Endodermal cell (in vitro differentiated cells): ENCODE data around the gene TBC1D22B. TPM values are rescaled to one million over a fixed set of nuclear protein-coding genes. Genes with fewer than 3 reads are reported as not detected.

Experiments
- DNase-seq: peaks from one replicate; pipeline ENCODE4 v3.0.0-alpha.2; 2017
- H3K27ac ChIP-seq: 2 replicates; pipeline ENCODE4 v1.5.1; 2013; ENCODE audit warnings: mild to moderate bottlenecking, low read depth, low read length, moderate library complexity
- H3K27me3 ChIP-seq: 2 replicates; pipeline ENCODE4 v1.6.1; 2013; ENCODE audit warnings: mild to moderate bottlenecking, low read length, moderate library complexity; ENCODE audit not compliant: insufficient read depth, control insufficient read depth, poor library complexity, severe bottlenecking
- H3K36me3 ChIP-seq: 2 replicates; pipeline ENCODE4 v1.7.0; 2013; ENCODE audit warnings: mild to moderate bottlenecking, low read length, moderate library complexity; ENCODE audit not compliant: control insufficient read depth, insufficient read depth
- H3K4me1 ChIP-seq: one replicate; pipeline ENCODE4 v1.7.0; 2013; ENCODE audit warnings: low read length; ENCODE audit not compliant: control insufficient read depth, insufficient read depth
- H3K4me3 ChIP-seq: 2 replicates; pipeline ENCODE4 v1.5.1; 2013; ENCODE audit warnings: mild to moderate bottlenecking, low read length, moderate library complexity
- H3K9ac ChIP-seq: 2 replicates; pipeline ENCODE4 v1.6.1; 2013; ENCODE audit warnings: mild to moderate bottlenecking, low read length, moderate library complexity; ENCODE audit not compliant: poor library complexity, severe bottlenecking; ENCODE audit errors: extremely low read depth
- H3K9me3 ChIP-seq: 2 replicates; pipeline ENCODE4 v1.6.1; 2013; ENCODE audit warnings: mild to moderate bottlenecking, low read length, moderate library complexity; ENCODE audit not compliant: control insufficient read depth
- H3K27ac Mint-ChIP-seq: 2 replicates; pipeline ENCODE4 v1.8.0; 2020; ENCODE audit warnings: mixed read lengths
- H3K27me3 Mint-ChIP-seq: 2 replicates; pipeline ENCODE4 v1.8.0; 2021; ENCODE audit warnings: mild to moderate bottlenecking, mixed read lengths; ENCODE audit not compliant: insufficient read depth
- H3K36me3 Mint-ChIP-seq: 2 replicates; pipeline ENCODE4 v1.8.0; 2020; ENCODE audit warnings: low read depth, mixed read lengths
- H3K4me1 Mint-ChIP-seq: 2 replicates; pipeline ENCODE4 v1.8.0; 2020; ENCODE audit warnings: mixed read lengths
- H3K4me3 Mint-ChIP-seq: 2 replicates; pipeline ENCODE4 v1.8.0; 2020; ENCODE audit warnings: mild to moderate bottlenecking, moderate library complexity, mixed read lengths
- H3K9me3 Mint-ChIP-seq: 2 replicates; pipeline ENCODE4 v1.8.0; 2020; ENCODE audit warnings: mild to moderate bottlenecking, mixed read lengths
- WGBS, 2 experiments: methylation state at CpG; one replicate each; pipeline versions ENCODE4 v1.1.5 to v1.1.7; 2013; ENCODE audit warnings: missing lambda C conversion rate in 2 of 2, mixed read lengths in 1 of 2; ENCODE audit not compliant: insufficient coverage in 1 of 2, insufficient read length in 1 of 2; 5-methylcytosine and 5-hydroxymethylcytosine counted together
- total RNA-seq, 2 donors: library from RNA; stranded (reverse); fragmentation: NEBNext Ultra II Directional in 1 of 2; extraction: Animal tissue kit (Norgen Biotek cat#: 25700) in 1 of 2; gene quantifications; 2 replicates in 1 of 2; 3 replicates in 1 of 2; pipeline ENCODE4 v1.2.1, GENCODE V29; 2021
- TF ChIP-seq, protein P1 (sequence below): fragments of 200-600 bp; sonication (generic); conservative IDR thresholded peaks from 2 replicates; pipeline ENCODE4 v1.5.0; 2021; ENCODE audit warnings: antibody characterized with exemption, mild to moderate bottlenecking

Gene TBC1D22B
- total RNA-seq, 2 donors from 2014 or later: 13.8 to 20.1 TPM

GRCh38 chr6:37311741-37312473, 54.3 kb downstream of the TBC1D22B start:
- H3K9me3 ChIP-seq: no peaks in the 10 kb centered on the region
- no peak overlapping the region for H3K9ac ChIP-seq
- TF ChIP-seq, protein P1, sequence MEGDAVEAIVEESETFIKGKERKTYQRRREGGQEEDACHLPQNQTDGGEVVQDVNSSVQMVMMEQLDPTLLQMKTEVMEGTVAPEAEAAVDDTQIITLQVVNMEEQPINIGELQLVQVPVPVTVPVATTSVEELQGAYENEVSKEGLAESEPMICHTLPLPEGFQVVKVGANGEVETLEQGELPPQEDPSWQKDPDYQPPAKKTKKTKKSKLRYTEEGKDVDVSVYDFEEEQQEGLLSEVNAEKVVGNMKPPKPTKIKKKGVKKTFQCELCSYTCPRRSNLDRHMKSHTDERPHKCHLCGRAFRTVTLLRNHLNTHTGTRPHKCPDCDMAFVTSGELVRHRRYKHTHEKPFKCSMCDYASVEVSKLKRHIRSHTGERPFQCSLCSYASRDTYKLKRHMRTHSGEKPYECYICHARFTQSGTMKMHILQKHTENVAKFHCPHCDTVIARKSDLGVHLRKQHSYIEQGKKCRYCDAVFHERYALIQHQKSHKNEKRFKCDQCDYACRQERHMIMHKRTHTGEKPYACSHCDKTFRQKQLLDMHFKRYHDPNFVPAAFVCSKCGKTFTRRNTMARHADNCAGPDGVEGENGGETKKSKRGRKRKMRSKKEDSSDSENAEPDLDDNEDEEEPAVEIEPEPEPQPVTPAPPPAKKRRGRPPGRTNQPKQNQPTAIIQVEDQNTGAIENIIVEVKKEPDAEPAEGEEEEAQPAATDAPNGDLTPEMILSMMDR: no peak
- WGBS, 2 experiments: 22 to 73% methylated on average over 2 of the region's 2 CpGs
- H3K4me1 Mint-ChIP-seq: peaks cover 28% of the 10 kb centered on the region
- H3K9me3 Mint-ChIP-seq: no peaks in the 10 kb centered on the region
- DNase-seq: no peak
- H3K36me3 ChIP-seq: peaks cover 35% of the 10 kb centered on the region
- peaks cover 11% of the 10 kb centered on the region for H3K4me1 ChIP-seq
- H3K27ac Mint-ChIP-seq: peak overlapping the region; percentile 39
- H3K27me3 ChIP-seq: no peaks in the 10 kb centered on the region
- H3K4me3 Mint-ChIP-seq: no peak overlapping the region
- peaks cover 29% of the 10 kb centered on the region for H3K36me3 Mint-ChIP-seq
- H3K27me3 Mint-ChIP-seq: no peaks in the 10 kb centered on the region
- H3K4me3 ChIP-seq: peak overlapping the region; percentile 1
- no peak overlapping the region for H3K27ac ChIP-seq

GRCh38 chr6:37313723-37314486, 56.3 kb downstream of the TBC1D22B start:
- no peaks in the 10 kb centered on the region for H3K27me3 ChIP-seq
- peaks cover 11% of the 10 kb centered on the region for H3K4me1 ChIP-seq
- TF ChIP-seq, protein P1: no peak
- 93 to 94% methylated on average over 12 to 13 of the region's 13 CpGs for WGBS, 2 experiments
- H3K4me1 Mint-ChIP-seq: peaks cover 22% of the 10 kb centered on the region
- DNase-seq: no peak
- peaks cover 29% of the 10 kb centered on the region for H3K36me3 Mint-ChIP-seq
- no peaks in the 10 kb centered on the region for H3K9me3 Mint-ChIP-seq
- no peak overlapping the region for H3K27ac Mint-ChIP-seq
- H3K27ac ChIP-seq: no peak overlapping the region
- no peaks in the 10 kb centered on the region for H3K27me3 Mint-ChIP-seq
- H3K9ac ChIP-seq: no peak overlapping the region
- H3K4me3 Mint-ChIP-seq: no peak overlapping the region
- no peaks in the 10 kb centered on the region for H3K9me3 ChIP-seq
- no peak overlapping the region for H3K4me3 ChIP-seq
- peaks cover 52% of the 10 kb centered on the region for H3K36me3 ChIP-seq

DNA sequence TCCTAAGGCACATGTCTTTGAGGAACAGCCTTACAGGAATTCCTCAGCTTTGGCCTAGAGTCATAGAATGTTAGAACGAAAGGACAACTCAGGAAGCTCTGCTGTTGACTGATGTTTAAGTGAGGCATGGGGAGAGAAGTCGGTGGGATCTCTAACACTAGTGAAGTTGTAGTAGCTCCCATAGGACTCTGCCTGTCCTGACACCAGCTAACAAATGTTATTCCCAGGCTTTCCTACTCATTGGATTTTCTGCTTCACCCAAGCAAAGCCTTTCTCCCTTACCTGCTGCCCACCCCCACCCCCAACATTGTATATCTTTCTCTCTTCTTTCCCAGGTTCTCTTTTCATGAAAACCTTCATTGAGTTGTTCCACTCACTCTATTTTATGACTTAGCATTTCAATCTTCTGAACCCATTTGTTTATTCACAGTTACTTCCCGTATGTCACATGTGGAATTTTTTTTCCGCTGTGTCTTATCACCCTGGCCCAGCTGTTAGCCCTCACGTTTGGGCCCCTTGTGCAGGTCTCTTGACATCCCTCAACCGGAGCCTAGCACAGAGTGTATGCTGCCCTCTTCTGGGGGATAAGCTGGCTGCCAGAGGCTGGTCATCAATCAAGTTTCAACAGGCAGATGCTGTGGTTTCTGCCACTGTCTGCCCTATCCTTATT, 57.0 kb downstream of the TBC1D22B start:
- peaks cover 25% of the 10 kb centered on the region for H3K36me3 Mint-ChIP-seq
- H3K4me3 Mint-ChIP-seq: no peak overlapping the region
- Histone ChIP-seq H3K27ac (no peak overlapping the region), H3K4me1 (peaks cover 11% of the 10 kb centered on the region), H3K27me3 (no peaks in the 10 kb centered on the region), H3K36me3 (peaks cover 52% of the 10 kb centered on the region), H3K9ac (no peak overlapping the region), H3K9me3 (no peaks in the 10 kb centered on the region), H3K4me3 (no peak overlapping the region)
- TF ChIP-seq, protein P1: peak; percentile 88
- peak; percentile 86 for DNase-seq
- no peaks in the 10 kb centered on the region for H3K9me3 Mint-ChIP-seq
- H3K27me3 Mint-ChIP-seq: no peaks in the 10 kb centered on the region
- 71 to 97% methylated on average over 3 to 6 of the region's 6 CpGs for WGBS, 2 experiments
- no peak overlapping the region for H3K27ac Mint-ChIP-seq
- peaks cover 22% of the 10 kb centered on the region for H3K4me1 Mint-ChIP-seq
